ENCODE measurements around the gene FOXJ2. TPM values are rescaled to one million over a fixed set of nuclear protein-coding genes. Genes with fewer than 3 reads are reported as not detected.
"Not testable (repeated sequence)": the region's sequence is repeated elsewhere in the genome, so short reads cannot be mapped to it uniquely, and the experiment has no call there.

FOXJ2 gene
- polyA plus RNA-seq, 1 of the 3 experiments (the other 2 are of a cell fraction), result 3.4 TPM

DNA sequence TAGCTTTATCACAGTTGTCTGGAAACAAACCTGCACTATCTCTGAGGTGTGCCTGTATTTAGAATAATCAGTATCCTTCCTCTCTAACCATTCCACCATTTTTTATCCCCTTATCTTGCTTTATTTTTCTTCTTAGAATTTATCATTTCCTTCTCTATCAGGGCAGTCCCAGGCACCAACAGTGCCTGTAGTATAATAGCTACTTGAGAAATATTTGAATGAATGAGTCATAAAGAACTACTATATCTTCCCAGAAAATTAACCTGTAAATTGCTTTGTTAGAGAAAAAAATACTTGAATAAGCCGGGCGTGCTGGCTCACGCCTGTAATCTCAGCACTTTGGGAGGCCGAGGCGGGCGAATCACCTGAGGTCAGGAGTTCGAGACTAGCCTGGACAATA, 21.2 kb upstream of the FOXJ2 start:
- CTCF ChIA-PET, result interaction anchor here (0.9 to 1.2 kb wide), 2 partner anchors 10 to 19 kb away, joined by 3 read pairs; no protein-coding TSS in a partner anchor
- H3K9ac ChIP-seq, result no peak overlapping the region

DNA sequence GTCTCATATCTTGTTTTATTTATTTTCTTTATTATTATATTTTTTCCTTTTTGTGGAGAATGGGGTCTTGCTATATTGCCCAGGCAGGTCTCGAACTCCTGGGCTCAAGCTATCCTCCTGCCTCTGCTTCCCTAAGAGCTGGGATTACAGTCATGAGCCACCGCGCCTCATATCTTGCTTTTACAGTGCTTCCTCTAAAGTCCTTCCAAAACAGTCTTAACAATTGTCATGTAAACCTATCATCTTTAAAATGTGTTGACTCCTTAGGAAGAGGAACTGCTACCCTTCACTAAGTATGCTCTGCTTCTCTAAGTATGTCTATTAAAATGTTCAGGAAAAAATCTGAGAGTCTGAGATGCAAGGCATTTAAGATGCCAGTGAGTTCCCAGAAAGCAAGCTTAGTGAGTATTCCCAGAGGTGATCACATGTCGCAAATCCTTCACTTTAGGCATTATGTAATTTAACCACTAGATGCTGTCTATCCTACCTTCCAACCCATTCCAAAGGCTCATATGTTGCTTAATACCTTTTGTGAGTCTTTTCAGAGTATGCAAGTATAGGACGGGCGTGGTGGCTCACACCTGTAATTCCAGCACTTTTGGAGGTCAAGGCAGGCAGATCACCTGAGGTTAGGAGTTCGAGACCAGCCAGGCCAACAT, 19.7 kb upstream of the FOXJ2 start:
- WGBS (ENCODE audit: low lambda C conversion rate), result 61% methylated on average over 7 of the region's 7 CpGs
- H3K4me3 ChIP-seq (ENCODE audit: low read depth in 2 of 2, low read length in 1 of 2), result no peak overlapping the region
- TF ChIP-seq TEAD4 (IDR thresholded peaks at IDR 0.05; ENCODE audit: borderline replicate concordance, insufficient read depth), result no peak
- TF ChIP-seq FOXJ3 (CRISPR knock-in tag; IDR thresholded peaks at IDR 0.05), result no peak
- no peak for TF ChIP-seq NFIC (IDR thresholded peaks at IDR 0.05; ENCODE audit: borderline replicate concordance)
- ChIA-PET POLR2A (no interaction called here), CTCF (interaction anchor here (0.7 kb wide), 1 partner anchor 1801 kb away, joined by 3 read pairs; no protein-coding TSS in a partner anchor)
- H3K79me2 ChIP-seq (ENCODE audit: insufficient read depth), result no peaks in the 10 kb centered on the region
- no peaks in the 10 kb centered on the region for H4K20me1 ChIP-seq (ENCODE audit: insufficient read depth)
- no peaks in the 10 kb centered on the region for H3K9me3 ChIP-seq
- H3K4me1 ChIP-seq (ENCODE audit: control insufficient read depth in 1 of 2, insufficient read depth in 2 of 2, low read depth in 1 of 2, low read length in 1 of 2), result no peaks in the 10 kb centered on the region
- no peak overlapping the region for H3K9ac ChIP-seq
- H3K4me2 ChIP-seq, result no peak overlapping the region
- H2AFZ ChIP-seq (ENCODE audit: low read depth), result no peak overlapping the region
- no peaks in the 10 kb centered on the region for H3K36me3 ChIP-seq (replicated peaks in 1 of 2; ENCODE audit: control insufficient read depth in 1 of 2, insufficient read depth in 2 of 2, low read length in 1 of 2)
- no peak overlapping the region for H3K27ac ChIP-seq (ENCODE audit: low read depth in 2 of 2, low read length in 1 of 2)
- H3K27me3 ChIP-seq (ENCODE audit: insufficient read depth), result peaks cover 31% of the 10 kb centered on the region
- DNase-seq, result no peak
- H3F3A ChIP-seq (replicated peaks; ENCODE audit: insufficient read depth), result peaks cover 6% of the 10 kb centered on the region
- H3K9me2 ChIP-seq, result no peaks in the 10 kb centered on the region

More for the DNA sequence above, 21.2 kb upstream of the FOXJ2 start:
- no peak overlapping the region for H3K27ac ChIP-seq (ENCODE audit: low read depth in 2 of 2, low read length in 1 of 2)
- no peaks in the 10 kb centered on the region for H3K9me3 ChIP-seq
- no peaks in the 10 kb centered on the region for H4K20me1 ChIP-seq (ENCODE audit: insufficient read depth)
- H3K27me3 ChIP-seq (ENCODE audit: insufficient read depth), result peaks cover 33% of the 10 kb centered on the region; the same call in 1 of the 2 replicates
- H3K4me2 ChIP-seq, result no peak overlapping the region
- 45% methylated on average over 7 of the region's 7 CpGs for WGBS (ENCODE audit: low lambda C conversion rate)
- H3F3A ChIP-seq (replicated peaks; ENCODE audit: insufficient read depth), result peaks cover 6% of the 10 kb centered on the region
- no peaks in the 10 kb centered on the region for H3K4me1 ChIP-seq (ENCODE audit: control insufficient read depth in 1 of 2, insufficient read depth in 2 of 2, low read depth in 1 of 2, low read length in 1 of 2)
- H3K36me3 ChIP-seq (replicated peaks in 1 of 2; ENCODE audit: control insufficient read depth in 1 of 2, insufficient read depth in 2 of 2, low read length in 1 of 2), result no peaks in the 10 kb centered on the region
- H3K9me2 ChIP-seq, result no peaks in the 10 kb centered on the region
- H3K4me3 ChIP-seq (ENCODE audit: low read depth in 2 of 2, low read length in 1 of 2), result no peak overlapping the region
- no peak overlapping the region for H2AFZ ChIP-seq (ENCODE audit: low read depth)
- no peak for DNase-seq
- POLR2A ChIA-PET, result no interaction called here
- H3K79me2 ChIP-seq (ENCODE audit: insufficient read depth), result no peaks in the 10 kb centered on the region
- no peak for TF ChIP-seq EZH2phosphoT487 (IDR thresholded peaks at IDR 0.05; ENCODE audit: borderline replicate concordance, low read depth)
- TF ChIP-seq RXRA (IDR thresholded peaks at IDR 0.05; ENCODE audit: borderline replicate concordance, low read depth), result no peak
- TF ChIP-seq NRF1 (IDR thresholded peaks at IDR 0.05; ENCODE audit: low read depth, low read length), result no peak
- no peak for TF ChIP-seq NFIC (IDR thresholded peaks at IDR 0.05; ENCODE audit: borderline replicate concordance)
- no peak for TF ChIP-seq POLR2AphosphoS5 (IDR thresholded peaks at IDR 0.05; ENCODE audit: low read depth, low read length)
- TF ChIP-seq RCOR1 (IDR thresholded peaks at IDR 0.05; ENCODE audit: low read length), result no peak
- no peak for TF ChIP-seq GATA2 (CRISPR knock-in tag; IDR thresholded peaks at IDR 0.05)
- TF ChIP-seq GABPA (IDR thresholded peaks at IDR 0.05; ENCODE audit: low read depth), result no peak

DNA sequence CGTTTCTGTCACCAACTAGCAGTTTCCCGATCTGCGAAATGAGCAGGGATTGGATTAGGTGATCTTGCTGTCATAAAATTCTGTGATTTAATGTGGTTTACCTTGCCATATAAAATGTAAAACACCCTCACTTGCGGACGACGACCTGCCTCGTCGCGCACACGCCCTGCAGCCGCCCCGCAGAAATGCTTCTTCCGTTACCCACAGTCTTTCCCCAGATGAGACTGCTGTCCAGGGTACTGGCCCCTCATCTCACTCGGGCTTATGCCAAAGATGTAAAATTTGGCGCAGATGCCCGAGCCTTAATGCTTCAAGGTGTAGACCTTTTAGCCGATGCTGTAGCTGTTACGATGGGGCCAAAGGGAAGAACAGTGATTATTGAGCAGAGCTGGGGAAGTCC, 17.7 kb upstream of the FOXJ2 start:
- Histone ChIP-seq H3K9ac (no peak overlapping the region), H4K20me1 (ENCODE audit: insufficient read depth) (no peaks in the 10 kb centered on the region), H3F3A (replicated peaks; ENCODE audit: insufficient read depth) (peaks cover 4% of the 10 kb centered on the region), H3K79me2 (ENCODE audit: insufficient read depth) (no peaks in the 10 kb centered on the region), H2AFZ (ENCODE audit: low read depth) (no peak overlapping the region), H3K9me2 (no peaks in the 10 kb centered on the region), H3K27me3 (ENCODE audit: insufficient read depth) (peaks cover 46% of the 10 kb centered on the region), H3K4me1 (ENCODE audit: control insufficient read depth in 1 of 2, insufficient read depth in 2 of 2, low read depth in 1 of 2, low read length in 1 of 2) (no peaks in the 10 kb centered on the region), H3K36me3 (replicated peaks in 1 of 2; ENCODE audit: control insufficient read depth in 1 of 2, insufficient read depth in 2 of 2, low read length in 1 of 2) (no peaks in the 10 kb centered on the region), H3K4me3 (ENCODE audit: low read depth in 2 of 2, low read length in 1 of 2) (no peak overlapping the region), H3K9me3 (no peaks in the 10 kb centered on the region), H3K4me2 (peak overlapping the region; percentile 60; the same call in 1 of the 2 replicates), H3K27ac (ENCODE audit: low read depth in 2 of 2, low read length in 1 of 2) (no peak overlapping the region)
- DNase-seq, result no peak
- CTCF ChIA-PET, result interaction anchor here (1.5 kb wide), 1 partner anchor 20 kb away, joined by 4 read pairs; no protein-coding TSS in a partner anchor
- TF ChIP-seq, protein P1, sequence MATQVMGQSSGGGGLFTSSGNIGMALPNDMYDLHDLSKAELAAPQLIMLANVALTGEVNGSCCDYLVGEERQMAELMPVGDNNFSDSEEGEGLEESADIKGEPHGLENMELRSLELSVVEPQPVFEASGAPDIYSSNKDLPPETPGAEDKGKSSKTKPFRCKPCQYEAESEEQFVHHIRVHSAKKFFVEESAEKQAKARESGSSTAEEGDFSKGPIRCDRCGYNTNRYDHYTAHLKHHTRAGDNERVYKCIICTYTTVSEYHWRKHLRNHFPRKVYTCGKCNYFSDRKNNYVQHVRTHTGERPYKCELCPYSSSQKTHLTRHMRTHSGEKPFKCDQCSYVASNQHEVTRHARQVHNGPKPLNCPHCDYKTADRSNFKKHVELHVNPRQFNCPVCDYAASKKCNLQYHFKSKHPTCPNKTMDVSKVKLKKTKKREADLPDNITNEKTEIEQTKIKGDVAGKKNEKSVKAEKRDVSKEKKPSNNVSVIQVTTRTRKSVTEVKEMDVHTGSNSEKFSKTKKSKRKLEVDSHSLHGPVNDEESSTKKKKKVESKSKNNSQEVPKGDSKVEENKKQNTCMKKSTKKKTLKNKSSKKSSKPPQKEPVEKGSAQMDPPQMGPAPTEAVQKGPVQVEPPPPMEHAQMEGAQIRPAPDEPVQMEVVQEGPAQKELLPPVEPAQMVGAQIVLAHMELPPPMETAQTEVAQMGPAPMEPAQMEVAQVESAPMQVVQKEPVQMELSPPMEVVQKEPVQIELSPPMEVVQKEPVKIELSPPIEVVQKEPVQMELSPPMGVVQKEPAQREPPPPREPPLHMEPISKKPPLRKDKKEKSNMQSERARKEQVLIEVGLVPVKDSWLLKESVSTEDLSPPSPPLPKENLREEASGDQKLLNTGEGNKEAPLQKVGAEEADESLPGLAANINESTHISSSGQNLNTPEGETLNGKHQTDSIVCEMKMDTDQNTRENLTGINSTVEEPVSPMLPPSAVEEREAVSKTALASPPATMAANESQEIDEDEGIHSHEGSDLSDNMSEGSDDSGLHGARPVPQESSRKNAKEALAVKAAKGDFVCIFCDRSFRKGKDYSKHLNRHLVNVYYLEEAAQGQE (IDR thresholded peaks at IDR 0.05; ENCODE audit: low read depth, low read length), result peak; percentile 97
- TF ChIP-seq RFX5 (IDR thresholded peaks at IDR 0.05; ENCODE audit: low read length), result no peak
- 20% methylated on average over 18 of the region's 18 CpGs for WGBS (ENCODE audit: low lambda C conversion rate)
- POLR2A ChIA-PET, result no interaction called here

DNA sequence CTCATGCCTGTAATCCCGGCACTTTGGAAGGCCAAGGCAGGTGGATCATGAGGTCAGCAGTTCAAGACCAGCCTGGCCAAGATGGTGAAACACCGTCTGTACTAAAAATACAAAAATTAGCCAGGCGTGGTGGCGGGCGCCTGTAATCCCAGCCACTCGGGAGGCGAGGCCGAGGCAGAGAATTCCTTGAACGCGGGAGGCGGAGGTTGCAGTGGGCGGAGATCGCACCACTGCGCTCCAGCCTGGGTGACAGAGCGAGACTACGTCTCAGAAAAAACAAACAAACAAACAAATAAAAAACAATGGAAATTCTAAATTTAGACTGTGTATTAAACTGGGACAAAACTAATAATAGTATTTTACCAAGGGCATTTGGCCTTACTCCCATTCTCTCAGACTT, 14.3 kb upstream of the FOXJ2 start:
- H3F3A ChIP-seq (replicated peaks; ENCODE audit: insufficient read depth); H3K36me3 ChIP-seq (replicated peaks in 1 of 2; ENCODE audit: control insufficient read depth in 1 of 2, insufficient read depth in 2 of 2, low read length in 1 of 2); H3K4me2 ChIP-seq; H4K20me1 ChIP-seq (ENCODE audit: insufficient read depth); H3K9me3 ChIP-seq; H3K9ac ChIP-seq; H3K9me2 ChIP-seq; H2AFZ ChIP-seq (ENCODE audit: low read depth); H3K4me3 ChIP-seq (ENCODE audit: low read depth in 2 of 2, low read length in 1 of 2); H3K79me2 ChIP-seq (ENCODE audit: insufficient read depth); POLR2A ChIA-PET; DNase-seq; CTCF ChIA-PET; H3K4me1 ChIP-seq (ENCODE audit: control insufficient read depth in 1 of 2, insufficient read depth in 2 of 2, low read depth in 1 of 2, low read length in 1 of 2); H3K27ac ChIP-seq (ENCODE audit: low read depth in 2 of 2, low read length in 1 of 2): not testable (repeated sequence)
- WGBS (ENCODE audit: low lambda C conversion rate), result 56% methylated on average over 16 of the region's 16 CpGs
- peaks cover 51% of the 10 kb centered on the region for H3K27me3 ChIP-seq (ENCODE audit: insufficient read depth)

All from SK-N-SH (cell line).